Activated CD4-positive, alpha-beta T cell treated with anti-CD3 and anti-CD28 coated beads for 24 hours (primary cell): ENCODE results near the gene RHEBL1.

ENCODE experiments used
- DNase-seq, 2 donors: peaks; one replicate each; pipeline ENCODE4 v3.0.0-alpha.2; 2020; ENCODE audit warnings: low read depth in 2 of 2

Gene RHEBL1

GRCh38 chr12:49054524-49054923 lies 15.3 kb downstream of the RHEBL1 start:
- no peak for DNase-seq

GRCh38 chr12:49054096-49054495 lies 15.7 kb downstream of the RHEBL1 start:
- no peak for DNase-seq

GRCh38 chr12:49052451-49053208 lies 17.1 kb downstream of the RHEBL1 start:
- DNase-seq = no peak

- DNase-seq = no peak
These were observed 17.9 kb downstream of the RHEBL1 start for GRCh38 chr12:49051777-49052438.

- no peak for DNase-seq
These were observed 18.4 kb downstream of the RHEBL1 start for GRCh38 chr12:49051373-49051764.

- no peak for DNase-seq
These were observed 19.0 kb downstream of the RHEBL1 start for GRCh38 chr12:49050507-49051372.

GRCh38 chr12:49049566-49050224 lies 20.1 kb downstream of the RHEBL1 start:
- DNase-seq = no peak

GRCh38 chr12:49048953-49049352 lies 20.8 kb downstream of the RHEBL1 start:
- DNase-seq = no peak

GRCh38 chr12:49046129-49046895 lies 23.5 kb downstream of the RHEBL1 start:
- DNase-seq = no peak

- no peak for DNase-seq
These were observed 25.1 kb downstream of the RHEBL1 start for GRCh38 chr12:49044660-49045059.

GRCh38 chr12:49043856-49044258 lies 25.9 kb downstream of the RHEBL1 start:
- DNase-seq = peak; percentile 77

GRCh38 chr12:49043241-49043640 lies 26.5 kb downstream of the RHEBL1 start:
- DNase-seq = no peak

- DNase-seq = no peak
These were observed 27.8 kb downstream of the RHEBL1 start for GRCh38 chr12:49041881-49042484.

- no peak for DNase-seq
These were observed 28.5 kb downstream of the RHEBL1 start for GRCh38 chr12:49041036-49041880.

GRCh38 chr12:49040364-49040855 lies 29.4 kb downstream of the RHEBL1 start:
- DNase-seq = no peak

GRCh38 chr12:49039421-49040363 lies 30.1 kb downstream of the RHEBL1 start:
- no peak for DNase-seq

- DNase-seq = no peak
These were observed 31.4 kb downstream of the RHEBL1 start for GRCh38 chr12:49038291-49038955.

GRCh38 chr12:49037947-49038237 lies 31.9 kb downstream of the RHEBL1 start:
- no peak for DNase-seq
